IMR-90 (cell line): ENCODE measurements around the gene CEP68. TPM values are rescaled to one million over a fixed set of nuclear protein-coding genes. Genes with fewer than 3 reads are reported as not detected.

ENCODE experiments used
- ATAC-seq: fragments of 200-7000 bp; cut with Tn5 transposase; 2 replicates; pipeline ENCODE4 v1.9.1; 2020; ENCODE audit warnings: low read depth, mild to moderate bottlenecking, moderate library complexity
- BruUV-seq: library from RNA; stranded (reverse); fragments of 400-500 nt; replicated peaks from 2 replicates; lab custom pipeline; 2021; lab: Mats Ljungman, UMichigan
- CTCF ChIA-PET: fragments of 300-600 bp; formaldehyde crosslinking; extraction: SDS; loops from one replicate; lab custom pipeline; 2021; ENCODE audit warnings: antibody characterized with exemption; lab: Yijun Ruan, JAX
- POLR2A ChIA-PET: fragments of 300-600 bp; sonication (Branson Sonifier 250); formaldehyde crosslinking; loops from one replicate; lab custom pipeline; 2022; ENCODE audit warnings: antibody characterized with exemption; ENCODE audit not compliant: unreplicated experiment; lab: Charles Lee
- DNase-seq: peaks from one replicate; pipeline ENCODE4 v3.0.0; 2013
- H2AFZ ChIP-seq: replicated peaks from 2 replicates; pipeline ENCODE3; 2013; ENCODE audit warnings: low read length, mild to moderate bottlenecking; ENCODE audit not compliant: poor library complexity
- H2AK5ac ChIP-seq: 2 replicates; pipeline ENCODE4 v1.6.1; 2013; ENCODE audit warnings: low read depth, low read length, inconsistent platforms
- H2AK9ac ChIP-seq: replicated peaks from 2 replicates; pipeline ENCODE3; 2013; ENCODE audit warnings: mild to moderate bottlenecking, low read depth, low read length, moderate library complexity; ENCODE audit not compliant: poor library complexity
- H2BK120ac ChIP-seq: 2 replicates; pipeline ENCODE4 v1.6.1; 2013; ENCODE audit warnings: low read depth, low read length, inconsistent platforms
- H2BK15ac ChIP-seq: 3 replicates; pipeline ENCODE4 v1.6.1; 2013; ENCODE audit warnings: low read depth, low read length, inconsistent platforms
- H2BK20ac ChIP-seq: 2 replicates; pipeline ENCODE4 v1.6.1; 2013; ENCODE audit warnings: low read depth, mild to moderate bottlenecking, inconsistent platforms, low read length, moderate library complexity
- H2BK5ac ChIP-seq: 2 replicates; pipeline ENCODE4 v1.6.1; 2013; ENCODE audit warnings: mild to moderate bottlenecking, low read depth, low read length, inconsistent platforms; ENCODE audit not compliant: poor library complexity, severe bottlenecking
- H3K14ac ChIP-seq: replicated peaks from 2 replicates; pipeline ENCODE4 v1.6.1; 2013; ENCODE audit warnings: low read depth, low read length, inconsistent platforms
- H3K18ac ChIP-seq: 2 replicates; pipeline ENCODE4 v1.6.1; 2013; ENCODE audit warnings: low read depth, low read length, control low read depth
- H3K23ac ChIP-seq: 2 replicates; pipeline ENCODE4 v1.6.1; 2013; ENCODE audit warnings: low read depth, low read length, inconsistent platforms
- H3K27ac ChIP-seq: 2 replicates; pipeline ENCODE4 v1.5.1; 2013; ENCODE audit warnings: mild to moderate bottlenecking, control low read depth, low read length; ENCODE audit not compliant: insufficient read depth
- H3K27me3 ChIP-seq: 2 replicates; pipeline ENCODE4 v1.6.1; 2013; ENCODE audit warnings: low read length; ENCODE audit not compliant: control insufficient read depth, insufficient read depth
- H3K36me3 ChIP-seq: 2 replicates; pipeline ENCODE4 v1.6.1; 2013; ENCODE audit warnings: low read length, mixed read lengths; ENCODE audit not compliant: control insufficient read depth, insufficient read depth
- H3K4ac ChIP-seq: 2 replicates; pipeline ENCODE4 v1.6.1; 2013; ENCODE audit warnings: low read depth, low read length, inconsistent platforms
- H3K4me1 ChIP-seq: 2 replicates; pipeline ENCODE4 v1.6.1; 2013; ENCODE audit warnings: low read length, mixed read lengths; ENCODE audit not compliant: control insufficient read depth, insufficient read depth
- H3K4me2 ChIP-seq: 2 replicates; pipeline ENCODE4 v1.6.1; 2013; ENCODE audit warnings: low read depth, mild to moderate bottlenecking, control low read depth, low read length, moderate library complexity
- H3K4me3 ChIP-seq: 2 replicates; pipeline ENCODE4 v1.5.1; 2013; ENCODE audit warnings: low read depth, mild to moderate bottlenecking, control low read depth, low read length, moderate library complexity; ENCODE audit not compliant: insufficient read depth
- H3K56ac ChIP-seq: 2 replicates; pipeline ENCODE4 v1.6.1; 2013; ENCODE audit warnings: low read length, inconsistent platforms; ENCODE audit not compliant: insufficient read depth; ENCODE audit errors: extremely low read depth
- H3K79me1 ChIP-seq, 2 experiments: 2 replicates each; pipeline ENCODE4 v1.6.1; 2013; ENCODE audit warnings: low read length in 2 of 2, inconsistent platforms in 1 of 2, low read depth in 1 of 2
- H3K9ac ChIP-seq: 2 replicates; pipeline ENCODE4 v1.6.1; 2013; ENCODE audit warnings: low read depth, low read length, control low read depth
- H3K9me1 ChIP-seq: 2 replicates; pipeline ENCODE4 v1.6.1; 2013; ENCODE audit warnings: low read length, inconsistent platforms; ENCODE audit not compliant: insufficient read depth
- H3K9me3 ChIP-seq: 2 replicates; pipeline ENCODE4 v1.6.1; 2013; ENCODE audit warnings: low read length; ENCODE audit not compliant: control insufficient read depth, insufficient read depth
- H4K20me1 ChIP-seq: 2 replicates; pipeline ENCODE4 v1.6.1; 2013; ENCODE audit warnings: low read length, inconsistent platforms; ENCODE audit not compliant: insufficient read depth
- H4K5ac ChIP-seq: 2 replicates; pipeline ENCODE4 v1.6.1; 2013; ENCODE audit warnings: mild to moderate bottlenecking, low read depth, low read length, control low read depth
- H4K8ac ChIP-seq, 2 experiments: 2 replicates each; pipeline ENCODE4 v1.6.1; 2013; ENCODE audit warnings: low read depth in 2 of 2, low read length in 2 of 2, control low read depth in 1 of 2, inconsistent platforms in 1 of 2
- H4K91ac ChIP-seq: 2 replicates; pipeline ENCODE4 v1.6.1; 2013; ENCODE audit warnings: low read depth, low read length, inconsistent platforms; ENCODE audit not compliant: insufficient read depth
- BHLHE40 ChIP-seq: fragments of 150-350 bp; IDR thresholded peaks from 2 replicates; pipeline ENCODE4 v1.6.1; 2016; ENCODE audit warnings: mild to moderate bottlenecking, low read depth, low read length
- CEBPB ChIP-seq: IDR thresholded peaks from 2 replicates; pipeline ENCODE4 v1.6.1; 2012; ENCODE audit warnings: low read depth, low read length, improper control_type of control experiment
- CHD1 ChIP-seq: IDR thresholded peaks from 2 replicates; pipeline ENCODE4 v1.6.1; 2012; ENCODE audit warnings: low read depth, low read length, improper control_type of control experiment
- ELK1 ChIP-seq: fragments of 150-350 bp; IDR thresholded peaks from 2 replicates; pipeline ENCODE4 v1.6.1; 2016; ENCODE audit warnings: low read depth, mild to moderate bottlenecking, low read length, moderate library complexity, borderline replicate concordance
- FOS ChIP-seq: fragments of 150-350 bp; IDR thresholded peaks from 2 replicates; pipeline ENCODE4 v1.6.1; 2016; ENCODE audit warnings: low read depth, low read length
- MAFK ChIP-seq: IDR thresholded peaks from 2 replicates; pipeline ENCODE4 v1.6.1; 2012; ENCODE audit warnings: low read depth, low read length, improper control_type of control experiment
- MAZ ChIP-seq: IDR thresholded peaks from 2 replicates; pipeline ENCODE4 v1.6.1; 2012; ENCODE audit warnings: low read depth, mild to moderate bottlenecking, low read length, improper control_type of control experiment, moderate library complexity, borderline replicate concordance
- MXI1 ChIP-seq: IDR thresholded peaks from 2 replicates; pipeline ENCODE4 v1.6.1; 2012; ENCODE audit warnings: low read depth, mild to moderate bottlenecking, low read length, moderate library complexity, borderline replicate concordance
- NFE2L2 ChIP-seq: fragments of 150-350 bp; IDR thresholded peaks from 2 replicates; pipeline ENCODE4 v1.6.1; 2016; ENCODE audit warnings: low read depth, mild to moderate bottlenecking, low read length
- POLR2A ChIP-seq: IDR thresholded peaks from 2 replicates; pipeline ENCODE4 v1.6.1; 2012; ENCODE audit warnings: mild to moderate bottlenecking, low read depth, low read length
- RAD21 ChIP-seq: IDR thresholded peaks from 2 replicates; pipeline ENCODE4 v1.6.1; 2012; ENCODE audit warnings: low read length, improper control_type of control experiment
- RCOR1 ChIP-seq: IDR thresholded peaks from 2 replicates; pipeline ENCODE4 v1.6.1; 2012; ENCODE audit warnings: mild to moderate bottlenecking, low read length, improper control_type of control experiment; ENCODE audit not compliant: insufficient replicate concordance
- RFX5 ChIP-seq: IDR thresholded peaks from 2 replicates; pipeline ENCODE4 v1.8.0; 2012; ENCODE audit warnings: low read depth, mild to moderate bottlenecking, low read length, moderate library complexity
- SMC3 ChIP-seq: fragments of 150-350 bp; IDR thresholded peaks from 2 replicates; pipeline ENCODE4 v1.6.1; 2016; ENCODE audit warnings: low read depth, mild to moderate bottlenecking, antibody characterized with exemption, low read length, moderate library complexity
- USF2 ChIP-seq: fragments of 150-350 bp; IDR thresholded peaks from 2 replicates; pipeline ENCODE4 v1.6.1; 2017; ENCODE audit warnings: mild to moderate bottlenecking, antibody characterized with exemption, low read length, low read depth
- WGBS, 2 experiments: methylation state at CpG; one replicate each; pipeline versions ENCODE4 v1.1.5 to v1.1.7; 2013; ENCODE audit warnings: missing lambda C conversion rate in 2 of 2; ENCODE audit not compliant: insufficient read length in 1 of 2; ENCODE audit errors: extremely low coverage in 2 of 2; 5-methylcytosine and 5-hydroxymethylcytosine counted together
- dilution Hi-C: fragments of 300-500 bp; cut with HindIII; formaldehyde crosslinking; loops from one replicate; pipeline ENCODE4 v1.14.3; 2018; ENCODE audit warnings: low sequenced_read_pairs; ENCODE audit not compliant: unreplicated experiment
- in situ Hi-C: fragments of 300-500 bp; cut with MboI; formaldehyde crosslinking; loops from 3 replicates; pipeline ENCODE4 v1.14.3; 2019; ENCODE audit warnings: low sequenced_read_pairs, inconsistent platforms, mixed read lengths
- intact Hi-C: fragments of 100-400 bp; cut with micrococcal nuclease; formaldehyde crosslinking; loops from 2 replicates; pipeline ENCODE4 v1.10.0; 2022
- polyA plus RNA-seq, 3 experiments: library from polyadenylated mRNA; depleted of rRNA; stranded (reverse); fragments of >200 nt; gene quantifications; 2 replicates each; pipeline ENCODE4 v1.2.3, GENCODE V29; 2012; ENCODE audit warnings: low replicate concordance in 1 of 3
- total RNA-seq: library from RNA; depleted of rRNA; stranded (reverse); fragments of >200 nt; gene quantifications from 2 replicates; pipeline ENCODE4 v1.2.3, GENCODE V29; 2012
- TF ChIP-seq, protein P1 (sequence below): conservative IDR thresholded peaks from 2 replicates; pipeline ENCODE4 v1.5.1; 2012; ENCODE audit warnings: mild to moderate bottlenecking, low read depth, low read length, improper control_type of control experiment

CEP68 gene
- total and polyA plus RNA-seq, 2 of the 4 experiments (the other 2 are of a cell fraction) = 5.5 to 5.6 TPM

DNA sequence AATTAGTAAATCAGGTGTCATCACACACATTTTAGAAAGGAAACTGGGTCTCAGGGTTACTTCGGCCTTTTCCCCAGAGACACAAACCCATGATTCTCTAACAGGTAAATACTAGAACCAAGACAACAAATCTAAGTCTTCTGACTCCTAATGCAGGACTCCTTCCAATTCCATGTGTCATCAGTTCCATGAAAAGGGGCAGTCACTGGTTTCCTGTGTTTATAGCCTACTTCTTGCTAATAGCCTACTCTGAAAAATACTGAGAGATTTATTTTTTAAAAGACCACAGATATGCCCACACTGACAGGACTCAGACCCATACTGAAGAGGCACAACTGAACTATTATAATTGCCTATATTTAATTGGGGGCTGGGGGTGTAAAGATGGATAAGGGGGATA, 40.7 kb downstream of the CEP68 start:
- Histone ChIP-seq H2BK20ac (no peak overlapping the region), H3K23ac (no peak overlapping the region), H2BK5ac (no peak overlapping the region), H3K18ac (no peak overlapping the region), H3K4ac (no peak overlapping the region), H3K79me1 (peaks cover 14 to 66% of the 10 kb centered on the region in 2 experiments), H2AK9ac (no peak overlapping the region), H3K9me3 (no peaks in the 10 kb centered on the region), H4K91ac (no peak overlapping the region), H3K56ac (no peak overlapping the region), H3K14ac (no peak overlapping the region), H2BK15ac (no peak overlapping the region), H3K9me1 (peaks cover 5% of the 10 kb centered on the region), H2BK120ac (no peak overlapping the region), H3K4me2 (no peak overlapping the region), H2AK5ac (no peak overlapping the region), H2AFZ (no peak overlapping the region), H3K27me3 (no peaks in the 10 kb centered on the region), H4K5ac (no peak overlapping the region), H3K36me3 (peaks cover 38% of the 10 kb centered on the region), H3K9ac (no peak overlapping the region), H4K20me1 (peaks cover 83% of the 10 kb centered on the region), H4K8ac (no peak overlapping the region), H3K27ac (no peak overlapping the region), H3K4me1 (no peaks in the 10 kb centered on the region; the same call in 1 of the 2 replicates), H3K4me3 (no peak overlapping the region)
- no TSS peak for BruUV-seq
- dilution Hi-C loops (no loop called here), in situ Hi-C loops (no loop called here), intact Hi-C loops (loop anchor here (10.0 kb wide), 1 partner anchor 478 kb away; no protein-coding TSS in a partner anchor)
- TF ChIP-seq POLR2A (no peak), CEBPB (no peak), CHD1 (no peak), SMC3 (no peak), MAZ (no peak), FOS (no peak), RCOR1 (no peak), USF2 (no peak), BHLHE40 (no peak), MAFK (no peak), MXI1 (no peak), RFX5 (no peak), ELK1 (no peak), RAD21 (no peak), NFE2L2 (no peak)
- TF ChIP-seq, protein P1, sequence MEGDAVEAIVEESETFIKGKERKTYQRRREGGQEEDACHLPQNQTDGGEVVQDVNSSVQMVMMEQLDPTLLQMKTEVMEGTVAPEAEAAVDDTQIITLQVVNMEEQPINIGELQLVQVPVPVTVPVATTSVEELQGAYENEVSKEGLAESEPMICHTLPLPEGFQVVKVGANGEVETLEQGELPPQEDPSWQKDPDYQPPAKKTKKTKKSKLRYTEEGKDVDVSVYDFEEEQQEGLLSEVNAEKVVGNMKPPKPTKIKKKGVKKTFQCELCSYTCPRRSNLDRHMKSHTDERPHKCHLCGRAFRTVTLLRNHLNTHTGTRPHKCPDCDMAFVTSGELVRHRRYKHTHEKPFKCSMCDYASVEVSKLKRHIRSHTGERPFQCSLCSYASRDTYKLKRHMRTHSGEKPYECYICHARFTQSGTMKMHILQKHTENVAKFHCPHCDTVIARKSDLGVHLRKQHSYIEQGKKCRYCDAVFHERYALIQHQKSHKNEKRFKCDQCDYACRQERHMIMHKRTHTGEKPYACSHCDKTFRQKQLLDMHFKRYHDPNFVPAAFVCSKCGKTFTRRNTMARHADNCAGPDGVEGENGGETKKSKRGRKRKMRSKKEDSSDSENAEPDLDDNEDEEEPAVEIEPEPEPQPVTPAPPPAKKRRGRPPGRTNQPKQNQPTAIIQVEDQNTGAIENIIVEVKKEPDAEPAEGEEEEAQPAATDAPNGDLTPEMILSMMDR = no peak
- ATAC-seq = peak; percentile 61
- ChIA-PET CTCF (interaction anchor here (0.6 kb wide), 1 partner anchor 920 kb away, joined by 3 read pairs; no protein-coding TSS in a partner anchor), POLR2A (no interaction called here)
- WGBS, 2 experiments = no CpG with 5 or more reads among the region's 1 CpG
- DNase-seq = peak; percentile 65
